DND-41 (cell line): Measurements from ENCODE around the gene PEMT.

Experiments used
- ATAC-seq: fragments of 200-7000 bp; cut with Tn5 transposase; 3 replicates; pipeline ENCODE4 v1.9.1; 2021; ENCODE audit warnings: low read depth; ENCODE audit not compliant: insufficient read depth
- DNase-seq: peaks from one replicate; pipeline ENCODE4 v3.0.0-alpha.2; 2020
- H2AFZ ChIP-seq: 2 replicates; pipeline ENCODE4 v1.6.0; 2012; ENCODE audit warnings: low read depth, low read length
- H3K27ac ChIP-seq: 2 replicates; pipeline ENCODE4 v1.5.1; 2012; ENCODE audit warnings: low read length, inconsistent platforms
- H3K27me3 ChIP-seq: fragments of 200-600 bp; sonication (generic); 2 replicates; pipeline ENCODE4 v1.6.0; 2012; ENCODE audit warnings: low read length, mild to moderate bottlenecking, inconsistent platforms; ENCODE audit not compliant: insufficient read depth, poor library complexity
- H3K36me3 ChIP-seq: 2 replicates; pipeline ENCODE4 v1.5.1; 2012; ENCODE audit warnings: low read length, inconsistent platforms; ENCODE audit not compliant: insufficient read depth
- H3K4me1 ChIP-seq: 2 replicates; pipeline ENCODE4 v1.5.1; 2012; ENCODE audit warnings: mild to moderate bottlenecking, low read length; ENCODE audit not compliant: insufficient read depth
- H3K4me2 ChIP-seq: 2 replicates; pipeline ENCODE4 v1.6.0; 2012; ENCODE audit warnings: mild to moderate bottlenecking, moderate library complexity, low read length, inconsistent platforms; ENCODE audit not compliant: insufficient read depth
- H3K4me3 ChIP-seq, 2 experiments: fragments of 200-600 bp in 1 of 2; shearing (Covaris generic) in 1 of 2; 2 replicates each; pipeline ENCODE4 v1.5.1; 2012 to 2016; ENCODE audit warnings: inconsistent platforms in 2 of 2, low read length in 2 of 2, mild to moderate bottlenecking in 2 of 2, low read depth in 1 of 2, moderate library complexity in 1 of 2
- H3K79me2 ChIP-seq: 2 replicates; pipeline ENCODE4 v1.6.0; 2012; ENCODE audit warnings: low read length, inconsistent platforms; ENCODE audit not compliant: insufficient read depth
- H3K9ac ChIP-seq: 2 replicates; pipeline ENCODE4 v1.6.0; 2012; ENCODE audit warnings: low read depth, mild to moderate bottlenecking, inconsistent platforms, low read length, moderate library complexity
- H3K9me3 ChIP-seq: 2 replicates; pipeline ENCODE4 v1.5.1; 2012; ENCODE audit warnings: low read length, moderate library complexity, mild to moderate bottlenecking, inconsistent platforms; ENCODE audit not compliant: insufficient read depth, severe bottlenecking
- H4K20me1 ChIP-seq: 2 replicates; pipeline ENCODE4 v1.6.0; 2012; ENCODE audit warnings: low read length; ENCODE audit not compliant: insufficient read depth
- EZH2 ChIP-seq: IDR thresholded peaks from 3 replicates; pipeline ENCODE4 v1.6.1; 2012; ENCODE audit warnings: borderline replicate concordance, low read depth, mild to moderate bottlenecking, moderate library complexity, low read length, inconsistent platforms; ENCODE audit not compliant: severe bottlenecking
- TF ChIP-seq, protein P1 (sequence below): IDR thresholded peaks from 2 replicates; pipeline ENCODE4 v1.5.1; 2012; ENCODE audit warnings: borderline replicate concordance, low read length, moderate library complexity, mild to moderate bottlenecking; ENCODE audit not compliant: poor library complexity, severe bottlenecking; ENCODE audit errors: extremely low read depth

The PEMT gene

DNA sequence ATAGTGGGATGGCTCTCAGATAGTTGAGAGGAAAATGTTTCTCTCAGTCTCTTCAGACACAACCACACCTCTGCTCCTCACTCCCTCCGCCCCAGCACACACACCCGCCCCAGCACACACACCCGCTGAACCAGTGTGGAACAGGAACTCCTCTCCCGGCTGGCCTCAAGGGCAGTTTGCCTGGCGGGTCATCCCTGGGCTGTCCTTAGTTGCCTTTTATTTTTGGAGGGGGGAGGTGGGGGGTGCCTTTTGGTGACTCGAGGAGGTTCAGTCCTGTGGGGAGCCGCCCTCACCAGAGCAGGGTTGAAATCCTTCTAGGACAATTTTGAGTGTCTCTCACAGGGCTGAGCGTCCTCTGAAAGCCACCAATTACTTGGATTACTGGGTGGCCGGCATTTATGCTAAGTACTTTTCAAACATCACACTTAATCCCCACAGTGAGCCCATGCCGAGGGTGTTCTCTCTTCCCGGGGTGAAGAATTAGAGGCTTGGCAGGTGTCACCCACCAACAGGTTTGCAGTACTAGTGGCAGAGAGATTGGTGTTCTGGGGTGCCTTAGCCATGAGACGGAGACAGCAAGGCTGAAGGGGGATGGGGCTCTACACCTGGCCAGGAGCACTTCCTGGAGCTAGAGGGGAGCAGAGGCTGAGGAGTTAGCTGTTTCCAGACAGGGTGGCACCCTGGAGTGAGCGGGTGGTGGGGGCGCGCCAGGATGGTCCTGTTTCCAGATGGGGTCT is 98.1 kb downstream of the PEMT start:
- Histone ChIP-seq H3K4me1 (no peaks in the 10 kb centered on the region), H4K20me1 (peaks cover 31% of the 10 kb centered on the region; the same call in 1 of the 2 replicates), H3K9ac (no peak overlapping the region), H3K27me3 (no peaks in the 10 kb centered on the region), H3K36me3 (peaks cover 79% of the 10 kb centered on the region), H3K27ac (peak overlapping the region; percentile 39; the same call in 1 of the 2 replicates), H3K4me3 (no peak overlapping the region), H3K4me2 (no peak overlapping the region), H3K9me3 (no peaks in the 10 kb centered on the region), H2AFZ (no peak overlapping the region), H3K79me2 (peaks cover 33% of the 10 kb centered on the region)
- no peak for ATAC-seq
- TF ChIP-seq EZH2, result no peak
- TF ChIP-seq, protein P1, sequence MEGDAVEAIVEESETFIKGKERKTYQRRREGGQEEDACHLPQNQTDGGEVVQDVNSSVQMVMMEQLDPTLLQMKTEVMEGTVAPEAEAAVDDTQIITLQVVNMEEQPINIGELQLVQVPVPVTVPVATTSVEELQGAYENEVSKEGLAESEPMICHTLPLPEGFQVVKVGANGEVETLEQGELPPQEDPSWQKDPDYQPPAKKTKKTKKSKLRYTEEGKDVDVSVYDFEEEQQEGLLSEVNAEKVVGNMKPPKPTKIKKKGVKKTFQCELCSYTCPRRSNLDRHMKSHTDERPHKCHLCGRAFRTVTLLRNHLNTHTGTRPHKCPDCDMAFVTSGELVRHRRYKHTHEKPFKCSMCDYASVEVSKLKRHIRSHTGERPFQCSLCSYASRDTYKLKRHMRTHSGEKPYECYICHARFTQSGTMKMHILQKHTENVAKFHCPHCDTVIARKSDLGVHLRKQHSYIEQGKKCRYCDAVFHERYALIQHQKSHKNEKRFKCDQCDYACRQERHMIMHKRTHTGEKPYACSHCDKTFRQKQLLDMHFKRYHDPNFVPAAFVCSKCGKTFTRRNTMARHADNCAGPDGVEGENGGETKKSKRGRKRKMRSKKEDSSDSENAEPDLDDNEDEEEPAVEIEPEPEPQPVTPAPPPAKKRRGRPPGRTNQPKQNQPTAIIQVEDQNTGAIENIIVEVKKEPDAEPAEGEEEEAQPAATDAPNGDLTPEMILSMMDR, result no peak
- DNase-seq, result no peak

GRCh38 chr17:17492571-17492970 is 98.9 kb downstream of the PEMT start:
- Histone ChIP-seq H3K9ac (no peak overlapping the region), H3K36me3 (peaks cover 84% of the 10 kb centered on the region), H4K20me1 (peaks cover 30% of the 10 kb centered on the region; the same call in 1 of the 2 replicates), H3K4me3 (no peak overlapping the region), H3K27me3 (no peaks in the 10 kb centered on the region), H2AFZ (no peak overlapping the region), H3K79me2 (peaks cover 41% of the 10 kb centered on the region), H3K4me1 (no peaks in the 10 kb centered on the region; the same call in 1 of the 2 replicates), H3K9me3 (no peaks in the 10 kb centered on the region), H3K4me2 (no peak overlapping the region), H3K27ac (no peak overlapping the region; the same call in 1 of the 2 replicates)
- ATAC-seq (no peak), DNase-seq (no peak)
- TF ChIP-seq, protein P1, result no peak
- TF ChIP-seq EZH2, result no peak

DNA sequence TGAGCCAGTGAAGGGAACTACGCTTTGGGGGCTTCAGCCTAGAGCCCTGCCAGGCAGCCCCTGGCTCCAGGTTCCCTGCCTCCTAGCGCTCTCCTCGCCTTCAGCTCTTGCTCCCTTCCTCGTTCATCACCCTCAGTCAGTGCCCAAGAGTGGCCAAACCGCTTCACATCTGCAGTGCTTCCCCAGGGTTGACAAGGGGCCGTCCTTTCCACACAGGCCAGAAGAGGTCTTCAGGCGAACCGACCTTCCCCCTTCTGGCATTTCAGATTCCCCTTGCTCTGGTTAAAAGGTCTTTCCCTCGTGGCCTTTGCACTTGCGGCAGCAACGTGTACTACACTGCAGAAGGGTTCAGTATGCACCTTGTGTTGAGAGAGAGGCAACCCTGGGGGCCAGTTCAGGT is 99.4 kb downstream of the PEMT start:
- H3K9ac ChIP-seq, result no peak overlapping the region
- TF ChIP-seq EZH2, result no peak
- TF ChIP-seq, protein P1, result no peak
- H3K27ac ChIP-seq, result peak overlapping the region; percentile 7; the same call in 1 of the 2 replicates
- no peaks in the 10 kb centered on the region; the same call in 1 of the 2 replicates for H3K4me1 ChIP-seq
- H3K27me3 ChIP-seq, result no peaks in the 10 kb centered on the region
- H3K36me3 ChIP-seq, result peaks cover 88% of the 10 kb centered on the region
- H3K79me2 ChIP-seq, result peaks cover 45% of the 10 kb centered on the region
- DNase-seq (no peak), ATAC-seq (no peak)
- no peaks in the 10 kb centered on the region for H3K9me3 ChIP-seq
- H4K20me1 ChIP-seq, result peaks cover 30% of the 10 kb centered on the region; the same call in 1 of the 2 replicates
- no peak overlapping the region for H3K4me3 ChIP-seq
- no peak overlapping the region for H3K4me2 ChIP-seq
- H2AFZ ChIP-seq, result no peak overlapping the region
